GM21367 (cell line): Measurements from ENCODE around the gene MCL1.
"Not testable (repeated sequence)": the region's sequence is repeated elsewhere in the genome, so short reads cannot be mapped to it uniquely, and the experiment has no call there.

Experiments used
- ATAC-seq: cut with Tn5 transposase; IDR thresholded peaks from one replicate; pipeline ENCODE4 v1.9.1; 2021; ENCODE audit not compliant: unreplicated experiment

Gene MCL1

GRCh38 chr1:150572918-150573647 is 6.3 kb downstream of the MCL1 start:
- no peak for ATAC-seq

DNA sequence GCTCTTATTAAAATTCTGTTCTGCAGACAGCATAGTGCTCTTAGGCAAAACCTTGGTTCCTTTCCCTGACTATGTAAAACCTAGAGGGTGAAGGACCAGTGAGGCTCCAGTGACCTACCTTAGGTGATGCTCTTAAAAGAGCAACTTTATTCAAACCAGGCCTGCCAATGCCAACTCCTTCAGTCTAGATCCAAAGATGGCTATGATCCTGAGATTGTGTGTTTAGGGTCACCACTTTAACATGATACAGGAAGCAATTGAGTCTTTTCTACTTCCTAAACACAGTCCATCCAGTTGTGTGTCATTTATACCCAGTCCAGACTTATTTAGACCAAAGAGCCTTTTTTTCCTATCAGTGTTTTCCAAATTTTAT is 10.8 kb downstream of the MCL1 start:
- no peak for ATAC-seq

GRCh38 chr1:150567717-150568593 is 11.5 kb downstream of the MCL1 start:
- ATAC-seq = no peak

DNA sequence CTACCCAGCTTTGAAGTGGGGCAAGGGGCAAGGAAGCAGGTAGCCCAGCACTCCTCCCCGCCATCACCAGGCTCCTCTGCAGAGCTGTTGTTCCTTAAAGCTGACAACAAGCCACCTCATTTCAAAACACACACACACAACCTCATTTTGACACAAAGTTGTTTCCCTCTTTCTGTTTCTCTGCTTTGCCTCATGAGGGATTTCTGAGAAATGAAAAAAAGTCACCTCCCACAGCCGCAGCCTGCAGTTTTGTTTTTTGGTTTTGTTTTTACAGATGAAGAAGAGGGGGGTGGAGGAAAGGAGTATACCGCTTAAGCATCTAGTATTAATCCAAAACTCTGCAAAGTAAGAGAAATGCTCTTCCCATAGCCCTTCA is 12.1 kb downstream of the MCL1 start:
- ATAC-seq = no peak

DNA sequence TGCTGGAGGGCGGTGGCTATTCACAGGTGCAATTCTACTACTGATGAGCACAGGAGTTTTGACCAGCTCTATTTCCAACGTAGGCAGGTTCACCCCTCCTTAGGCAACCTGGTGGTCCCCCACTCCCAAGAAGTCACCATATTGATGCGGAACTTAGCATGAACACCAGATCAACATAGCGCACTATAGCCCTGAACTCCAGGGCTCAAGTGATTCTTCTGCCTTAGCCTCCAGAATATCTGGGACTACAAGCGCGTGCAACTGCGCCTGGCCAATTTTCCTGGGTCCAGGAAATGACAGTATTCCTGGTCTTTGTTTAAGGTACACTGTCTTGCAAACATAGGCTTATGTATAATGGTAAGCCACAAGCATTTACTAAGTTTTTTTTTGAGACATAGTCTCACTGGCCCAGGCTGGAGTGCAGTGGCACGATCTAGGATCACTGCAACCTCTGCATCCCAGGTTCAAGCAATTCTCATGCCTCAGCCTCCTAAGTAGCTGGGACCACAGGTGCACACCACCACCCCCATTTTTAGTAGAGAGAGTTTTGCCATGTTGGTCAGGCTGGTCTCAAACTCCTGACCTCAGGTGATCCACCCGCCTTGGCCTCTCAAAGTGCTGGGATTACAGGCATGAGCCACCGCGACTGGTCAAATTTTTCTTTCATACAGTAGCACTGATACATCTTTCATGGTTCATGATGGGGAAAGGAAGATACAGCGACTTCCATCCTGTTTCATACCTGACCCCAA is 12.6 kb downstream of the MCL1 start:
- no peak for ATAC-seq

DNA sequence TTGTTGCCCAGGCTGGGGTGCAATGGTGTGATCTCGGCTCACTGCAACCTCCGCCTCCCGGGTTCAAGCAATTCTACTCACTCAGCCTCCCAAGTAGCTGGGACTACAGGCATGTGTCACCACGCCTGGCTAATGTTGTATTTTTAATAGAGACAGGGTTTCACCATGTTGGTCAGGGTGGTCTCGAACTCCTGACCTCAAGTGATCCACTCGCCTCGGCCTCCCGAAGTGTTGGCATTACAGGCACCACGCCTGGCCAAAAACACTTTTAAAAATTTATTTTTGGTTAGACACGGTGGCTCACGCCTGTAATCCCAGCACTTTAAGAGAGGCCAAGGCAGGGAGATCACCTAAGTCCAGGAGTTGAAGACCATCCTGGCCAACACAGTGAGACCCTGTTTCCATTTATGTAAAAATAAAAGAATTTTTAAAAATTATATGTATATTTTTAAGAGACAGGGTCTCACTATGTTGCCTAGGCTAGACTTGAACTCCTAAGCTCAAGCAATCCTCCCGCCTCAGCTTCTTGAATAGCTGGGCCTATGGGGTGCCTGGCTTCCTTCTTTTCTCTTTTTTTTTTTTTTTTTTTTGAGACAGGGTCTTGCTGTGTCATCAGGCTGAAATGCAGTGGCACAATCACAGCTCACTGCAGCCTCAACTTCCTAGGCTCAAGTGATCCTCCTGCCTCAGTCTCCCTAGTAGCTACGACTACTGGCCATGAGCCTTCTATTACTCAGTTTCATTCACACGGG is 14.0 kb downstream of the MCL1 start:
- ATAC-seq = not testable (repeated sequence)

GRCh38 chr1:150564051-150564991 is 15.1 kb downstream of the MCL1 start:
- no peak for ATAC-seq

GRCh38 chr1:150563340-150564038 is 15.9 kb downstream of the MCL1 start:
- ATAC-seq = peak; percentile 19

DNA sequence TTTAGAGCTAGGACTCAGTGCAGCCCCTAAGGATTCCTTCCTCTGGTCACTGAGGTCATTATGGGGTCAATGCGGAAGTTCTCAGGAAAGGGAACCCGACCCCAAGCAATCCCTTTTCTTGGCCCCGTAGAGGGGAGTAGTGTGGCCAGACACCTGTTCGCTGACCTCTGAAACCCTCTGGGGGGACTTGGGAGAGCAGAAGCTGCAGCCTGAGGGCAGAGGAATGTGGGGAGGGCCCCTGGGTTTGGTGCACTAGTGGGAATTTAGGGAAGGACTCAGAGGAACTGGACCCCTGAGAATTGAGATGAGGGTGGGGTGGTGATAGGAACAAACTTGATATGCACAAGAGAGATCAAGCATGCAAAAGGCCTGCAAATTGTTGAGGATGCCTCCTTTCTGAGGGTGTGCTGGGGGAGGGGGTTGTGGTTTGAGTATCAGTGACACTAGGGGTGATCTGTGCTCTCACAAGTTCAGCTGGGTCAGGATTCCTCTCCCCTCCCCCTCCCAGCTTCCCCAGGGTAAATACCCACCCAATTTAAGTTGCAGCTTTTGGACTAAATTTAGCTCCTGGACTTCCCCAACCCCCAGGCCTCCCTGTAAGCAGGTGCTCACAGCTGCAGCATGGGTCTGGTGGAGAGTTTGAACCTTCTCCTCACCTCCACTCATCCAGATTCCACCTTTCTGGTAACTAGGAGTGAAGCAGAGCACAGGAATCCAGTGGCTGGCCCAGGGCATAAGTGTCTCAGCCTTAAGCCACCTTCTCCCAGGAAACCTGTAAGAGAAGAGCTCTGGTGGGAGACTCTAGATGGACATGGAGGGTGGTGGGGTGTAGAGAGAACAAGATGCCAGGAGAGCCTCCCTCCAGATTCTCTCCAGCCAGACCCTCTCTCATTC is 16.7 kb downstream of the MCL1 start:
- peak; percentile 25 for ATAC-seq

- ATAC-seq = no peak
Measured at GRCh38 chr1:150561974-150562445, 17.4 kb downstream of the MCL1 start.

DNA sequence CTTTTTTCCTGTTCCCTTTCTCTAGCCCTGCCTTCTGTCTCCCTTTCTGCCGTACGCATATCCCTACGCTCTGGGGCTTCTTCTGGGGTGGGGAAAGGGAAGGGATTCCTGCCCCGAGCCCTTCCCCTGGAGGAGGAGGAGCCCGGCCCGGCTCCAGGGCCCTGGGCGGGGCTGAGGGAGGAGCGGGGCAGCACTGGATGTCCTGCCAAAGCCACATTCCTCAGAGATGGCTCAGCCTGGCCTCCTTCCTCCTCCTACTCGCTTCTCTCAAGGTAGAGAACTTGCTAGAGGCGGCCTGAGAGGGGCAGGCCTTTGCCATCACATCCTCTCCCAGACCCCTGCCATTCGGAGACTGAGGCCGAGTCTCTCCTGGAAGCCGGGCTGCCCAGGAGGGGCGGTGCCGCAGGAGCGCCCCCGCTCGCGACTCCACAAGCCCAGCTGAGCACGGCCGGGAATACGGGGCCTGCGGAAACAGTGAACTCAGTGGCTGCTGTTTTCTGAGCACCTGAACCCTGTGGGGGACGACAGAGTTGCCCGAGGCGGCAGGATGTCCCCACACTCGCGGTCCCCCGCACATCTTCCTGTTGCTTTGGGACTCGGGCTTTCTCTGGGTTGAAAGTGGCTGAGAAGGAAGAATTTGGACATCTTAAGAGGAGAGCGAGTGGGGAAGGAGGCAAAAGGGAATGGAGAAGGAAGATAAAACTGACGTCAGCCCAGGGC is 18.0 kb downstream of the MCL1 start:
- peak; percentile 8 for ATAC-seq

- ATAC-seq = peak; percentile 20
Measured at GRCh38 chr1:150560576-150561253, 18.7 kb downstream of the MCL1 start.

DNA sequence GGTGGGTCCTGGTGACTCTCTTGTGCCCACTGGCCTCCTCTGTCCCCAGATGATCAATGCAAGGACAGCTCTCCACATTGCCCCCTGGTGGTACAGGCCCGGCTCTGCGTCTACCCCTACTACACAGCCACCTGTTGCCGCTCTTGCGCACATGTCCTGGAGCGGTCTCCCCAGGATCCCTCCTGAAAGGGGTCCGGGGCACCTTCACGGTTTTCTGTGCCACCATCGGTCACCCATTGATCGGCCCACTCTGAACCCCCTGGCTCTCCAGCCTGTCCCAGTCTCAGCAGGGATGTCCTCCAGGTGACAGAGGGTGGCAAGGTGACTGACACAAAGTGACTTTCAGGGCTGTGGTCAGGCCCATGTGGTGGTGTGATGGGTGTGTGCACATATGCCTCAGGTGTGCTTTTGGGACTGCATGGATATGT is 19.4 kb downstream of the MCL1 start:
- ATAC-seq = no peak

- ATAC-seq = no peak
Measured at GRCh38 chr1:150559656-150560010, 19.8 kb downstream of the MCL1 start.

- ATAC-seq = no peak
Measured at GRCh38 chr1:150558761-150559655, 20.4 kb downstream of the MCL1 start.

DNA sequence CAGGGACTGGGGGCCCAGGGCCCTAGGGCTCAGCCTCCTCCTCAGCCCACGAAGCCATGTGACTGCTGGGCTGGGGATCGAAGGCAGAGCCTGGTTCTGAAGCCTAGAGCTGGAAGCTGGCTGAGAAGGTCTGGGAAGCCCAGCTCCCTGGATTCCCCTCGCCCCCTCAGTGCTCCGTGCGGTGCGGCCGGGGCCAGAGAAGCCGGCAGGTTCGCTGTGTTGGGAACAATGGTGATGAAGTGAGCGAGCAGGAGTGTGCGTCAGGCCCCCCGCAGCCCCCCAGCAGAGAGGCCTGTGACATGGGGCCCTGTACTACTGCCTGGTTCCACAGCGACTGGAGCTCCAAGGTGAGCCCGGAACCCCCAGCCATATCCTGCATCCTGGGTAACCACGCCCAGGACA is 21.1 kb downstream of the MCL1 start:
- no peak for ATAC-seq
